Globus pallidus (tissue), 1 donor: ENCODE data around the gene SPANXA2.
"Not testable (repeated sequence)": the region's sequence is repeated elsewhere in the genome, so short reads cannot be mapped to it uniquely, and the experiment has no call there.

ENCODE experiments used
- DNase-seq: peaks from one replicate; pipeline ENCODE4 v3.0.0-alpha.2; 2015; ENCODE audit warnings: low spot score

SPANXA2 gene, protein sequence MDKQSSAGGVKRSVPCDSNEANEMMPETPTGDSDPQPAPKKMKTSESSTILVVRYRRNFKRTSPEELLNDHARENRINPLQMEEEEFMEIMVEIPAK

DNA sequence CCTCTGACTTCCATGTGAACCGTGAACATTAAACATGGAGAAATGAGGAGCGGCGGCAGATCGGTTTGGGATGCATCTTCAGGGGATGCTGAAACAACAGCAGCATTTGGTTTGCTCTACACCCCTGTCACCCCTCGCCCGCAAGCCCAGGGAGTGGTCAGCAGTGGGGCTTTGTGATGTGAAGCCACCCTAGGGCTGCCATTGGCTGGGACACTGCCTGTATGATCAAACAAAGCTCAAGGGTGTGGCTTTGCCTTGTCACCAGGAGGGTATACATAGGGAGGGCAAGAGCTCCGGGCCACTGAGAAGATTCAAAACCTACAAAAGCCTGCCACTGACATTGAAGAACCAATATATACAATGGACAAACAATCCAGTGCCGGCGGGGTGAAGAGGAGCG, at the start of gene SPANXA2:
Gene SPANXA2 (plus strand): TSS at position 301 of the 400 bp plus-strand sequence. CDS start 60 bp downstream, at position 361.
- not testable (repeated sequence) for DNase-seq

DNA sequence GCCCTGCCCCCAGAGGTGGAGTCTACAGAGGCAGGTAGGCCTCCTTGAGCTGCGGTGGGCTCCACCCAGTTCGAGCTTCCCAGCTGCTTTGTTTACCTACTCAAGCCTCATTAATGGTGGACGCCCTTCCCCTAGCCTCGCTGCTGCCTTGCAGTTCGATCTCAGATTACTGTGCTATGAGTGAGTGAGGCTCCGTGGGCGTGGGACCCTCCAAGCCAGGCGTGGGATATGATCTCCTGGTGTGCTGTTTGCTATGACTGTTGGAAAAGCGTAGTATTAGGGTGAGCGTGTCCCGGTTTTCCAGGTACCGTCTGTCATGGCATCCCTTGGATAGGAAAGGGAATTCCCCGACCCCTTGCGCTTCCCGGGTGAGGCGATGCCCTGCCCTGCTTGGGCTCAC, 47.0 kb upstream of the SPANXA2 start:
- DNase-seq, result not testable (repeated sequence)

DNA sequence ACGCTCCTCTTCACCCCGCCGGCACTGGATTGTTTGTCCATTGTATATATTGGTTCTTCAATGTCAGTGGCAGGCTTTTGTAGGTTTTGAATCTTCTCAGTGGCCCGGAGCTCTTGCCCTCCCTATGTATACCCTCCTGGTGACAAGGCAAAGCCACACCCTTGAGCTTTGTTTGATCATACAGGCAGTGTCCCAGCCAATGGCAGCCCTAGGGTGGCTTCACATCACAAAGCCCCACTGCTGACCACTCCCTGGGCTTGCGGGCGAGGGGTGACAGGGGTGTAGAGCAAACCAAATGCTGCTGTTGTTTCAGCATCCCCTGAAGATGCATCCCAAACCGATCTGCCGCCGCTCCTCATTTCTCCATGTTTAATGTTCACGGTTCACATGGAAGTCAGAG, 4.9 kb upstream of the SPANXA2 start, which contains the start of gene SPANXA1:
Gene SPANXA1 (minus strand): TSS at position 101 of the 400 bp plus-strand sequence. CDS start 60 bp downstream, at position 41.
- not testable (repeated sequence) for DNase-seq

DNA sequence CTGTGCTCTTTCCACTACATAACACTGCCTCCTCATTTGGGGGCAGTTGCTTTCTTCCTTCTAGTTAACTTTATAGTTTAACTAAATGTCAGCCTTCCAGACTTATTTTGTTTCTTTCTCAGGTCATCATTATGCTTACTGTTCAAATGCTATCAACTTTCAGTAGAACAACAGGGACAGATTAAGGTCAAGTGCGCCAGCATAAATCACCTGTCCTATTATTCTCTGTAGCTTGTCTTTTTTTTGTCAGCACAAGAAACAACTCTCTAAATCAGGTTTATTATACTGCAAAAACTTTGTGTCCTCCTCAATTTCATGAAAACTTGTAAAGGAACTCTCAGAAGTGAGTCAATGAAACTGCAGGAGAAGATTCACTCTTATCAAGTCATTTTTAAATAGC, 19.6 kb downstream of the SPANXA2 start:
- DNase-seq, result no peak

DNA sequence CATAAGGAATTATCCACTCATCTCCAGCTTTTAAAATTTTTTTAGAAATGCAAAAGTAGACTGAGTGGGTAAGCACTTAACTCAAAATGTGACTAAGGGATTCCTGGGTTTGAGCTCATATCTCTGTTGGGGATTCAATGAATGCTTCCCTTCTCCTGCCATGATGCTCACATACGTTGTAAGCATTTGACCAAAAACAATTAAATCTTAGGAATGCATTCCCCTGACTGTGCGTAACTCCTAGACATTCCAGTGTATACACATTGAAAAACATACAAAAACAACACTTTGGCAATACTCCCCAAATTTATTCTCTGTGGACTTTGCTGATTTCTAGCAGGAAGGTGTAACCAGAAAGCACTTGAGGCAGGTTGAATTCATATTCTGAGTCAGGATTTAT, 29.8 kb downstream of the SPANXA2 start:
- DNase-seq, result no peak

DNA sequence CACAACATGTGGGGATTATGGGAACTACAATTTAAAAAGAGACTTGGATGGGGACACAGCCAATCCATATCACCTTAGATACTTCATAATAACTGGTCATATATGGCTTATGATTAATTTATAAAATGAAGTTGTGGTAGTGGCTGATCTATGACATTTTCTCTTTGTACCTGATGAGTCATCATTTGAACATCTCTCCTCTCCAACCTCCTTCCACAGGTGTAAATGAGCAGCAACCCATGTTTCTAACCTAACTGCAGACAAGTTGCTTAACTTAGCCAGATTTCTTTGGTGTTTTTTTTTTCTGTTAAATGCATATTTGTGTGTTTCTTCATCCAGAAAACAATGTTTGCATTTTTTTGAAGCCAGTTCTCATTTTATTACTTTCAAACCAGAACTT, 42.6 kb downstream of the SPANXA2 start:
- no peak for DNase-seq

DNA sequence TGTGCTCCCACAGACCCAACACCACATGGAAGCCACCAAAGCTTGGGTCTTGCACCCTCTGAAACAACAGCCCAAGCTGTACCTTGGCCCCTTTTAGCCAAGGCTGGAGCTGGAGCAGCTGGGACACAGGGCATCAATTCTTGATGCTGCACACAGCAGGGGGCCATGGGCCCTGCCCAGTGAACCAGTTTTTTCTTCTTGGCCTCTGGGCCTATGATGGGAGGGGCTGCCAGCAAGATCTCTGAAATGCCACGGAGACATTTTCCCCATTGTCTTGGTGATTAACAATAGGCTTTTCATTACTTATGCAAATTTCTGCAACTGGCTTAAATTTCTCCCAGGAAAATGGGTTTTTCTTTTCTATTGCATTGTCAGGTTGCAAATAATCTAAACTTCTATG, 49.0 kb downstream of the SPANXA2 start:
- peak; percentile 50 for DNase-seq
